Measurements from ENCODE around the gene BTBD10.

DNA sequence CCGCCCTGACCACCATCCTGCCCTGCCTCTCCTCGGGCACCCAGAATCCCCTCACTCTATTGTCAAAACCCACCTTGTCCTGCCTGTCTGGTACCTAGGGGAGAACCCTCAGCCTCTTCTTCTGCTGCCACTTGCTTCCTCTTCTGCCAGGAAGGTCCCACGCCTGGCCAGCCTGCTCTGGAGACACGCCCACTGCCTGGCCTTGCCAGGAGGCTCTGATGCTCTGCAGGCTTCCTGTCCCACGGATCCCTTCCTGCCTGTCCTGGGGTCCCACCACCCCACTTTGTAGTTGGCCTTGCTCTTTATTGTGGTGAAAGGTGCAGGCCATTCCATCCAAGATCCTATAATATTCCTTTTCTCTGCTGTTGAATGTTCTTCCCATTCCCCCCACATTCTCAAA, 122.0 kb downstream of the BTBD10 start:
- TF ChIP-seq, protein P1, sequence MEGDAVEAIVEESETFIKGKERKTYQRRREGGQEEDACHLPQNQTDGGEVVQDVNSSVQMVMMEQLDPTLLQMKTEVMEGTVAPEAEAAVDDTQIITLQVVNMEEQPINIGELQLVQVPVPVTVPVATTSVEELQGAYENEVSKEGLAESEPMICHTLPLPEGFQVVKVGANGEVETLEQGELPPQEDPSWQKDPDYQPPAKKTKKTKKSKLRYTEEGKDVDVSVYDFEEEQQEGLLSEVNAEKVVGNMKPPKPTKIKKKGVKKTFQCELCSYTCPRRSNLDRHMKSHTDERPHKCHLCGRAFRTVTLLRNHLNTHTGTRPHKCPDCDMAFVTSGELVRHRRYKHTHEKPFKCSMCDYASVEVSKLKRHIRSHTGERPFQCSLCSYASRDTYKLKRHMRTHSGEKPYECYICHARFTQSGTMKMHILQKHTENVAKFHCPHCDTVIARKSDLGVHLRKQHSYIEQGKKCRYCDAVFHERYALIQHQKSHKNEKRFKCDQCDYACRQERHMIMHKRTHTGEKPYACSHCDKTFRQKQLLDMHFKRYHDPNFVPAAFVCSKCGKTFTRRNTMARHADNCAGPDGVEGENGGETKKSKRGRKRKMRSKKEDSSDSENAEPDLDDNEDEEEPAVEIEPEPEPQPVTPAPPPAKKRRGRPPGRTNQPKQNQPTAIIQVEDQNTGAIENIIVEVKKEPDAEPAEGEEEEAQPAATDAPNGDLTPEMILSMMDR (IDR thresholded peaks at IDR 0.05), result no peak
- TF ChIP-seq POLR2A (IDR thresholded peaks at IDR 0.05; ENCODE audit: low read depth) (no peak), POLR2AphosphoS5 (IDR thresholded peaks at IDR 0.05) (no peak), EP300 (IDR thresholded peaks at IDR 0.05) (no peak)

Measured in esophagus muscularis mucosa (tissue), 4 donors.